ENCODE results near the gene TTC7B.

TTC7B gene

GRCh38 chr14:90587918-90588317, 228.3 kb downstream of the TTC7B start:
- no peak for DNase-seq

GRCh38 chr14:90587252-90587910, 228.8 kb downstream of the TTC7B start:
- DNase-seq, result no peak

GRCh38 chr14:90585106-90585505, 231.1 kb downstream of the TTC7B start:
- no peak for DNase-seq

GRCh38 chr14:90583916-90584605, 232.2 kb downstream of the TTC7B start:
- DNase-seq, result no peak

GRCh38 chr14:90583427-90583826, 232.8 kb downstream of the TTC7B start:
- no peak for DNase-seq

GRCh38 chr14:90582166-90582565, 234.1 kb downstream of the TTC7B start:
- DNase-seq, result no peak

GRCh38 chr14:90581745-90582144, 234.5 kb downstream of the TTC7B start:
- DNase-seq, result no peak

GRCh38 chr14:90580377-90581335, 235.6 kb downstream of the TTC7B start:
- DNase-seq, result peak; percentile 75

GRCh38 chr14:90579816-90580215, 236.4 kb downstream of the TTC7B start:
- DNase-seq, result no peak

GRCh38 chr14:90579088-90579487, 237.1 kb downstream of the TTC7B start:
- DNase-seq, result no peak

GRCh38 chr14:90578283-90578985, 237.8 kb downstream of the TTC7B start:
- DNase-seq, result no peak

GRCh38 chr14:90577661-90578282, 238.5 kb downstream of the TTC7B start:
- no peak for DNase-seq

- DNase-seq, result no peak
Measured at GRCh38 chr14:90576981-90577660, 239.1 kb downstream of the TTC7B start.

- no peak for DNase-seq
Measured at GRCh38 chr14:90576581-90576980, 239.6 kb downstream of the TTC7B start.

GRCh38 chr14:90575781-90576180, 240.4 kb downstream of the TTC7B start:
- DNase-seq, result no peak

- no peak for DNase-seq
Measured at GRCh38 chr14:90575336-90575735, 240.9 kb downstream of the TTC7B start.

GRCh38 chr14:90574188-90575131, 241.8 kb downstream of the TTC7B start:
- peak; percentile 86 for DNase-seq

GRCh38 chr14:90573385-90574105, 242.7 kb downstream of the TTC7B start:
- peak; percentile 38 for DNase-seq

- DNase-seq, result no peak
Measured at GRCh38 chr14:90572441-90573150, 243.6 kb downstream of the TTC7B start.

All from NCI-H2171 treated with DMSO at 0.1 percent for 48 hours (cell line).